ENCODE measurements around the gene BMP8A.
A peak's percentile ranks its signal among the peaks of the same experiment; 100 is the strongest.

The BMP8A gene

GRCh38 chr1:39505289-39505688, 13.9 kb downstream of the BMP8A start:
- no peaks in the 10 kb centered on the region for H3K9me3 ChIP-seq (ENCODE audit: insufficient read depth, low read depth, low read length)
- H3K4me3 ChIP-seq (ENCODE audit: low read length, poor library complexity, severe bottlenecking): no peak overlapping the region

GRCh38 chr1:39507230-39507928, 15.9 kb downstream of the BMP8A start:
- Histone ChIP-seq H3K9me2 (replicated peaks; ENCODE audit: low read depth, low read length) (no peaks in the 10 kb centered on the region), H4K20me1 (ENCODE audit: insufficient read depth, low read length, poor library complexity, severe bottlenecking) (no peaks in the 10 kb centered on the region), H3K36me3 (ENCODE audit: insufficient read depth, low read length) (no peaks in the 10 kb centered on the region), H2AFZ (ENCODE audit: low read length) (no peak overlapping the region), H3K9me3 (ENCODE audit: insufficient read depth, low read depth, low read length) (no peaks in the 10 kb centered on the region), H3K9ac (ENCODE audit: low read depth, low read length, poor library complexity, severe bottlenecking) (no peak overlapping the region), H3F3A (ENCODE audit: low read depth) (no peaks in the 10 kb centered on the region), H3K4me3 (ENCODE audit: low read length, poor library complexity, severe bottlenecking) (no peak overlapping the region), H3K79me2 (ENCODE audit: insufficient read depth, low read length) (no peaks in the 10 kb centered on the region), H3K27me3 (ENCODE audit: insufficient read depth, low read length, poor library complexity, severe bottlenecking) (no peaks in the 10 kb centered on the region), H3K4me2 (ENCODE audit: low read depth, low read length, poor library complexity, severe bottlenecking) (no peak overlapping the region), H3K4me1 (ENCODE audit: insufficient read depth, low read length, poor library complexity, severe bottlenecking) (peaks cover 6% of the 10 kb centered on the region)
- TF ChIP-seq CTCF (conservative IDR thresholded peaks at IDR 0.05; ENCODE audit: low read length) (peak; percentile 53), EZH2phosphoT487 (IDR thresholded peaks at IDR 0.05; ENCODE audit: borderline replicate concordance) (no peak)

More at GRCh38 chr1:39505289-39505688, 13.9 kb downstream of the BMP8A start:
- Histone ChIP-seq H3K9ac (ENCODE audit: low read depth, low read length, poor library complexity, severe bottlenecking) (no peak overlapping the region), H3K36me3 (ENCODE audit: insufficient read depth, low read length) (no peaks in the 10 kb centered on the region), H3K4me2 (ENCODE audit: low read depth, low read length, poor library complexity, severe bottlenecking) (no peak overlapping the region), H4K20me1 (ENCODE audit: insufficient read depth, low read length, poor library complexity, severe bottlenecking) (no peaks in the 10 kb centered on the region), H2AFZ (ENCODE audit: low read length) (no peak overlapping the region), H3K4me1 (ENCODE audit: insufficient read depth, low read length, poor library complexity, severe bottlenecking) (peaks cover 6% of the 10 kb centered on the region), H3K27me3 (ENCODE audit: insufficient read depth, low read length, poor library complexity, severe bottlenecking) (no peaks in the 10 kb centered on the region), H3F3A (ENCODE audit: low read depth) (no peaks in the 10 kb centered on the region), H3K79me2 (ENCODE audit: insufficient read depth, low read length) (no peaks in the 10 kb centered on the region), H3K9me2 (replicated peaks; ENCODE audit: low read depth, low read length) (no peaks in the 10 kb centered on the region)
- TF ChIP-seq CTCF (conservative IDR thresholded peaks at IDR 0.05; ENCODE audit: low read length) (no peak), EZH2phosphoT487 (IDR thresholded peaks at IDR 0.05; ENCODE audit: borderline replicate concordance) (no peak)

- no peak overlapping the region for H2AFZ ChIP-seq (ENCODE audit: low read length)
Measured at GRCh38 chr1:39508266-39508665, 16.8 kb downstream of the BMP8A start.

More at GRCh38 chr1:39508266-39508665, 16.8 kb downstream of the BMP8A start:
- H3K4me2 ChIP-seq (ENCODE audit: low read depth, low read length, poor library complexity, severe bottlenecking): no peak overlapping the region
- TF ChIP-seq CTCF (conservative IDR thresholded peaks at IDR 0.05; ENCODE audit: low read length) (no peak), EZH2phosphoT487 (IDR thresholded peaks at IDR 0.05; ENCODE audit: borderline replicate concordance) (no peak)
- H3K9me3 ChIP-seq (ENCODE audit: insufficient read depth, low read depth, low read length): no peaks in the 10 kb centered on the region
- H3K36me3 ChIP-seq (ENCODE audit: insufficient read depth, low read length): no peaks in the 10 kb centered on the region
- no peaks in the 10 kb centered on the region for H3K79me2 ChIP-seq (ENCODE audit: insufficient read depth, low read length)
- H4K20me1 ChIP-seq (ENCODE audit: insufficient read depth, low read length, poor library complexity, severe bottlenecking): no peaks in the 10 kb centered on the region
- H3K27me3 ChIP-seq (ENCODE audit: insufficient read depth, low read length, poor library complexity, severe bottlenecking): no peaks in the 10 kb centered on the region
- H3K4me3 ChIP-seq (ENCODE audit: low read length, poor library complexity, severe bottlenecking): no peak overlapping the region
- no peaks in the 10 kb centered on the region for H3K9me2 ChIP-seq (replicated peaks; ENCODE audit: low read depth, low read length)
- H3F3A ChIP-seq (ENCODE audit: low read depth): no peaks in the 10 kb centered on the region
- no peak overlapping the region for H3K9ac ChIP-seq (ENCODE audit: low read depth, low read length, poor library complexity, severe bottlenecking)
- H3K4me1 ChIP-seq (ENCODE audit: insufficient read depth, low read length, poor library complexity, severe bottlenecking): peaks cover 6% of the 10 kb centered on the region
